Prostate gland (tissue), 2 donors: Measurements from ENCODE around the gene ABCA10.

Experiments
- CTCF ChIP-seq, 4 experiments: fragments of 200-600 bp in 2 of 4; fragments of 450-650 bp in 2 of 4; sonication (generic) in 2 of 4; IDR thresholded peaks; 1 replicate in 3 of 4; 2 replicates in 1 of 4; pipeline ENCODE4 v1.5.1; 2016 to 2019; ENCODE audit warnings: antibody characterized with exemption in 4 of 4, mild to moderate bottlenecking in 2 of 4, moderate library complexity in 2 of 4
- POLR2AphosphoS5 ChIP-seq: sonication (generic); formaldehyde crosslinking; IDR thresholded peaks from one replicate; pipeline ENCODE4 v1.6.1; 2017; ENCODE audit warnings: antibody characterized with exemption

- TF ChIP-seq CTCF (IDR thresholded peaks at IDR 0.05), result no peak
- TF ChIP-seq POLR2AphosphoS5, result peak; percentile 54
Measured at GRCh38 chr17:69239611-69240600, 11.3 kb upstream of the ABCA10 start.
